GM18526 (cell line): Measurements from ENCODE around the gene HOXB3.
A peak's percentile ranks its signal among the peaks of the same experiment; 100 is the strongest.

Experiments used
- POLR2A ChIP-seq: IDR thresholded peaks from 3 replicates; pipeline ENCODE4 v1.6.1; 2011; ENCODE audit not compliant: insufficient read length; ENCODE audit errors: extremely low read depth

HOXB3 gene

GRCh38 chr17:48610282-48611211 is 20.5 kb upstream of the HOXB3 start, which contains the start of gene HOXB7:
Gene HOXB7, minus strand, starts transcription at chr17:48611017. Its CDS starts 99 bp downstream, at chr17:48610918.
- peak; percentile 47 for TF ChIP-seq POLR2A

- TF ChIP-seq POLR2A = no peak
Measured at GRCh38 chr17:48609759-48610281, 19.8 kb upstream of the HOXB3 start.

- TF ChIP-seq POLR2A = no peak
Measured at GRCh38 chr17:48609033-48609432, 19.0 kb upstream of the HOXB3 start.

GRCh38 chr17:48608494-48608834 is 18.4 kb upstream of the HOXB3 start:
- TF ChIP-seq POLR2A = no peak

- TF ChIP-seq POLR2A = no peak
Measured at GRCh38 chr17:48606892-48607614, 17.0 kb upstream of the HOXB3 start.

- TF ChIP-seq POLR2A = no peak
Measured at GRCh38 chr17:48605991-48606891, 16.2 kb upstream of the HOXB3 start.

- no peak for TF ChIP-seq POLR2A
Measured at GRCh38 chr17:48605409-48605919, 15.4 kb upstream of the HOXB3 start.

- TF ChIP-seq POLR2A = no peak
Measured at GRCh38 chr17:48604770-48605329, 14.8 kb upstream of the HOXB3 start, which contains the start of gene HOXB6. Gene HOXB6, minus strand, starts transcription at chr17:48604986. Its CDS starts 6,836 bp downstream, at chr17:48598150.

GRCh38 chr17:48603959-48604769 is 14.1 kb upstream of the HOXB3 start:
- TF ChIP-seq POLR2A = no peak

- TF ChIP-seq POLR2A = no peak
Measured at GRCh38 chr17:48601539-48602425, 11.7 kb upstream of the HOXB3 start.

- TF ChIP-seq POLR2A = no peak
Measured at GRCh38 chr17:48601207-48601538, 11.1 kb upstream of the HOXB3 start.

GRCh38 chr17:48600244-48601098 is 10.4 kb upstream of the HOXB3 start:
- TF ChIP-seq POLR2A = no peak

- TF ChIP-seq POLR2A = no peak
Measured at GRCh38 chr17:48599354-48599753, 9.3 kb upstream of the HOXB3 start.
